ENCODE measurements around the gene CD27.

GRCh38 chr12:6425590-6426531 is 18.9 kb upstream of the CD27 start:
- TF ChIP-seq POLR2A (IDR thresholded peaks at IDR 0.05) (no peak), CTCF (IDR thresholded peaks at IDR 0.05) (no peak)

All from right lobe of liver (tissue), 4 donors.